ENCODE measurements around the gene PDE5A.

DNA sequence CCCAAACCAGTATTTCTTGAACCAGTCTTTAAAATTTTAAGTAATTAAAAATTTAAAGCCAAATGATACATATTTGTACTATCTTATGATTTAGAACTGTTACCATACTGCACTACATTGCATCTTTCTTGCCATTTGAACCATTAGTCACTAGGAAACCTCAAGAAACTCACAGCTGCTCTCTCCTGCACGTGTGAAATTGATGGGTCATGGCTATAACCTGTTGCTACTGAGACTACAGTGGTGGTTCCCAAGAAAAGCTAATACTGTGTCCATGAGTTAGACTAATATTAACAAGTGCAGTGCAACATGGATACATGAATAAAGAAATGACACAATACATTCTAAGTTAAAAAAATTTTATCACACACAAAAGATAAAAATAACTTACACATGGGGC lies 88.4 kb downstream of the PDE5A start:
- TF ChIP-seq, protein P1, sequence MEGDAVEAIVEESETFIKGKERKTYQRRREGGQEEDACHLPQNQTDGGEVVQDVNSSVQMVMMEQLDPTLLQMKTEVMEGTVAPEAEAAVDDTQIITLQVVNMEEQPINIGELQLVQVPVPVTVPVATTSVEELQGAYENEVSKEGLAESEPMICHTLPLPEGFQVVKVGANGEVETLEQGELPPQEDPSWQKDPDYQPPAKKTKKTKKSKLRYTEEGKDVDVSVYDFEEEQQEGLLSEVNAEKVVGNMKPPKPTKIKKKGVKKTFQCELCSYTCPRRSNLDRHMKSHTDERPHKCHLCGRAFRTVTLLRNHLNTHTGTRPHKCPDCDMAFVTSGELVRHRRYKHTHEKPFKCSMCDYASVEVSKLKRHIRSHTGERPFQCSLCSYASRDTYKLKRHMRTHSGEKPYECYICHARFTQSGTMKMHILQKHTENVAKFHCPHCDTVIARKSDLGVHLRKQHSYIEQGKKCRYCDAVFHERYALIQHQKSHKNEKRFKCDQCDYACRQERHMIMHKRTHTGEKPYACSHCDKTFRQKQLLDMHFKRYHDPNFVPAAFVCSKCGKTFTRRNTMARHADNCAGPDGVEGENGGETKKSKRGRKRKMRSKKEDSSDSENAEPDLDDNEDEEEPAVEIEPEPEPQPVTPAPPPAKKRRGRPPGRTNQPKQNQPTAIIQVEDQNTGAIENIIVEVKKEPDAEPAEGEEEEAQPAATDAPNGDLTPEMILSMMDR (IDR thresholded peaks at IDR 0.05) = no peak
- no peak for TF ChIP-seq POLR2A (IDR thresholded peaks at IDR 0.05)
